GM18498 (cell line): ENCODE data around the gene TMPRSS4.
A peak's percentile ranks its signal among the peaks of the same experiment; 100 is the strongest.

Experiments used
- ATAC-seq: cut with Tn5 transposase; IDR thresholded peaks from one replicate; pipeline ENCODE4 v1.9.1; 2021; ENCODE audit warnings: mild to moderate bottlenecking, moderate library complexity; ENCODE audit not compliant: unreplicated experiment

The TMPRSS4 gene

GRCh38 chr11:118076754-118077281 is at the start of gene TMPRSS4:
Gene TMPRSS4, plus strand, starts transcription at chr11:118077078. Its CDS starts 225 bp downstream, at chr11:118077303.
- ATAC-seq: no peak

GRCh38 chr11:118027694-118028093 is 49.2 kb upstream of the TMPRSS4 start:
- no peak for ATAC-seq

GRCh38 chr11:118028626-118029025 is 48.3 kb upstream of the TMPRSS4 start:
- no peak for ATAC-seq

GRCh38 chr11:118033443-118033842 is 43.4 kb upstream of the TMPRSS4 start:
- peak; percentile 60 for ATAC-seq

- ATAC-seq: no peak
Measured at GRCh38 chr11:118042141-118042540, 34.7 kb upstream of the TMPRSS4 start.

- no peak for ATAC-seq
Measured at GRCh38 chr11:118042796-118043195, 34.1 kb upstream of the TMPRSS4 start.

- ATAC-seq: no peak
Measured at GRCh38 chr11:118045191-118045590, 31.7 kb upstream of the TMPRSS4 start.

- no peak for ATAC-seq
Measured at GRCh38 chr11:118046051-118046963, 30.6 kb upstream of the TMPRSS4 start.

- no peak for ATAC-seq
Measured at GRCh38 chr11:118046964-118047700, 29.7 kb upstream of the TMPRSS4 start.

- ATAC-seq: no peak
Measured at GRCh38 chr11:118047749-118048148, 29.1 kb upstream of the TMPRSS4 start.

- no peak for ATAC-seq
Measured at GRCh38 chr11:118048472-118049370, 28.2 kb upstream of the TMPRSS4 start.

GRCh38 chr11:118049771-118050170 is 27.1 kb upstream of the TMPRSS4 start:
- no peak for ATAC-seq

GRCh38 chr11:118050208-118050891 is 26.5 kb upstream of the TMPRSS4 start:
- no peak for ATAC-seq

- no peak for ATAC-seq
Measured at GRCh38 chr11:118051136-118051610, 25.7 kb upstream of the TMPRSS4 start.

GRCh38 chr11:118051611-118052461 is 25.0 kb upstream of the TMPRSS4 start:
- ATAC-seq: peak; percentile 58

GRCh38 chr11:118052581-118053206 is 24.2 kb upstream of the TMPRSS4 start:
- ATAC-seq: no peak

GRCh38 chr11:118054712-118055640 is 21.9 kb upstream of the TMPRSS4 start:
- no peak for ATAC-seq
